Right lobe of liver (tissue), 6 donors: ENCODE measurements around the gene CEP135. TPM values are rescaled to one million over a fixed set of nuclear protein-coding genes. Genes with fewer than 3 reads are reported as not detected.
A peak's percentile ranks its signal among the peaks of the same experiment; 100 is the strongest.

Experiments used
- ATAC-seq, 4 donors: fragments of 200-7000 bp; cut with Tn5 transposase; one replicate each; pipeline ENCODE4 v1.9.1; 2020; ENCODE audit warnings: mild to moderate bottlenecking in 4 of 4, moderate library complexity in 4 of 4
- DNase-seq, 3 donors: peaks; one replicate each; pipeline ENCODE4 v3.0.0-alpha.2; 2020
- H3K27ac ChIP-seq, 3 donors: fragments of 200-600 bp; one replicate each; pipeline ENCODE4 v1.8.0; 2022
- H3K27me3 ChIP-seq, 2 donors: fragments of 200-600 bp; one replicate each; pipeline ENCODE4 v1.8.0; 2022
- H3K36me3 ChIP-seq, 4 donors: fragments of 200-600 bp; sonication (generic) in 1 of 4; one replicate each; pipeline versions ENCODE4 v1.5.1 to v1.8.0; 2017 to 2022; ENCODE audit warnings: control low read depth in 1 of 4
- H3K4me1 ChIP-seq, 4 donors: fragments of 200-600 bp; sonication (generic) in 1 of 4; one replicate each; pipeline versions ENCODE4 v1.5.1 to v1.8.0; 2017 to 2022; ENCODE audit warnings: control low read depth in 1 of 4
- H3K4me3 ChIP-seq, 3 donors: fragments of 200-600 bp; one replicate each; pipeline ENCODE4 v1.8.0; 2022
- H3K9me3 ChIP-seq, 4 donors: fragments of 200-600 bp; sonication (generic) in 1 of 4; one replicate each; pipeline versions ENCODE4 v1.5.1 to v1.8.0; 2017 to 2022; ENCODE audit warnings: control low read depth in 1 of 4
- POLR2A ChIP-seq: fragments of 450-650 bp; IDR thresholded peaks from one replicate; pipeline ENCODE4 v1.6.1; 2017; ENCODE audit warnings: antibody characterized with exemption, mild to moderate bottlenecking
- WGBS: methylation state at CpG from one replicate; pipeline ENCODE4 v1.1.6; 2018; ENCODE audit warnings: low coverage, low lambda C conversion rate; ENCODE audit not compliant: insufficient coverage; ENCODE audit errors: missing lambda C conversion rate; 5-methylcytosine and 5-hydroxymethylcytosine counted together
- intact Hi-C, 2 donors: fragments of 100-400 bp; cut with DNase I; formaldehyde crosslinking; loops; one replicate each; pipeline versions ENCODE4 v1.11.2 to v1.14.1; 2022
- total RNA-seq, 6 experiments: library from RNA; depleted of rRNA in 2 of 6; stranded (reverse); fragments of >200 nt in 2 of 6; fragmentation: NEBNext Ultra II Directional in 3 of 6; extraction: Animal tissue kit (Norgen Biotek cat#: 25700) in 3 of 6; gene quantifications; one replicate each; pipeline versions ENCODE4 v1.1.0 to v1.2.4, GENCODE V29; 2016 to 2023
- TF ChIP-seq, protein P1 (sequence below), 4 donors: fragments of 200-600 bp in 3 of 4; fragments of 450-650 bp in 1 of 4; IDR thresholded peaks; one replicate each; pipeline versions ENCODE4 v1.5.1 to v1.8.0; 2016 to 2022; ENCODE audit warnings: antibody characterized with exemption in 4 of 4, mild to moderate bottlenecking in 2 of 4
- donor health status: DM: no; HTN: yes; CAD: no.
- donor health status: DM: no; HTN: no; CAD: no.
- donor health status: DM: no; HTN: no; CAD: no.
- donor health status: DM: no; HTN: yes; CAD: no.
- donor health status: DM: no; HTN: yes; CAD: no.

Gene CEP135
- total RNA-seq, 6 experiments from 2014 or later: 0.59 to 2.4 (median 1.7) TPM

DNA sequence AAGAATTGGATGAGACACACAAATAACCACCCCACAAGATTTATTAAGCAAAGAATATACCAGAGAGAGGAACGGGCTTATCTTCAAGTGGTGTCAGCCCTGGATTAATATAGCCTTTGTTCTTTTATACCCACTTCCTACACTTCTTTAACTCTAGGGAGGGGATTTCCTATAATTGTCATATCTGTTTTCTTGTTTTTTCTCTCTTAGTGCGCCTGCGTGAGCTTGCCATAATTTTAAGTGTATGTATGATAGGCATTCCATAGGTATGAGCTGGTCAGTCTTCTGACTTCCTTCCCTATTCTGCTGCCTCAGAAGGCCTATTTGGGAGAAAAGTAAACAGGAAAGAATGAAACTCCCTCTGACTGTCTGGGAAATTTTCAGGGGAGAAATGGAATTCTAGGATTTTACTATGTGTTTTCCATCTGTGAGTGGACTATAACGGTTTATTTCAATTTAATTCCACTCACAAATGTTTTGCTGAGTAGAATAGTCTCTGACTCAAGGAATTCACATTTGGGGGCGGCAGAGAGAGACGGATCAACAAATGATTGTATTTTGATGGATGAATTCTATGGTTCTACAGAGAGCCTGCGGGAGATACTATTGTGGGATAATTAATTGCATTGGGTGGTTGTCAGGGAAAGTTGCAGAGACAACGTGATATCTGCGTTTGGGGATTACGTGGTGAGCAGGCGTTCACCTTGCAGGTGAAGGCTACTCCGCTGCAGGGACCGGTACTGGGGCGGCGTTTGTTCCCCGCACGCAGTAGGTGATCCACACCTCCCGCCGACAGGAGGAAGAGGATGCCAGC lies 626 bp upstream of the CEP135 start:
- intact Hi-C loops: loop anchor here (10.0 kb wide), 2 partner anchors 357 to 367 kb away; no protein-coding TSS in a partner anchor
- no peak for DNase-seq
- Histone ChIP-seq H3K4me1 (no peaks in the 10 kb centered on the region), H3K27ac (peak overlapping the region; percentile 70 to 82 (median 78)), H3K4me3 (peak overlapping the region; percentile 67 to 97 (median 96)), H3K27me3 (no peaks in the 10 kb centered on the region), H3K36me3 (no peaks in the 10 kb centered on the region), H3K9me3 (no peaks in the 10 kb centered on the region)
- TF ChIP-seq POLR2A: no peak
- TF ChIP-seq, protein P1, sequence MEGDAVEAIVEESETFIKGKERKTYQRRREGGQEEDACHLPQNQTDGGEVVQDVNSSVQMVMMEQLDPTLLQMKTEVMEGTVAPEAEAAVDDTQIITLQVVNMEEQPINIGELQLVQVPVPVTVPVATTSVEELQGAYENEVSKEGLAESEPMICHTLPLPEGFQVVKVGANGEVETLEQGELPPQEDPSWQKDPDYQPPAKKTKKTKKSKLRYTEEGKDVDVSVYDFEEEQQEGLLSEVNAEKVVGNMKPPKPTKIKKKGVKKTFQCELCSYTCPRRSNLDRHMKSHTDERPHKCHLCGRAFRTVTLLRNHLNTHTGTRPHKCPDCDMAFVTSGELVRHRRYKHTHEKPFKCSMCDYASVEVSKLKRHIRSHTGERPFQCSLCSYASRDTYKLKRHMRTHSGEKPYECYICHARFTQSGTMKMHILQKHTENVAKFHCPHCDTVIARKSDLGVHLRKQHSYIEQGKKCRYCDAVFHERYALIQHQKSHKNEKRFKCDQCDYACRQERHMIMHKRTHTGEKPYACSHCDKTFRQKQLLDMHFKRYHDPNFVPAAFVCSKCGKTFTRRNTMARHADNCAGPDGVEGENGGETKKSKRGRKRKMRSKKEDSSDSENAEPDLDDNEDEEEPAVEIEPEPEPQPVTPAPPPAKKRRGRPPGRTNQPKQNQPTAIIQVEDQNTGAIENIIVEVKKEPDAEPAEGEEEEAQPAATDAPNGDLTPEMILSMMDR (IDR thresholded peaks at IDR 0.05): no peak
- ATAC-seq: peak in 2 of 4 donors; percentile 4 to 17
- 9% methylated on average over 13 of the region's 19 CpGs for WGBS

DNA sequence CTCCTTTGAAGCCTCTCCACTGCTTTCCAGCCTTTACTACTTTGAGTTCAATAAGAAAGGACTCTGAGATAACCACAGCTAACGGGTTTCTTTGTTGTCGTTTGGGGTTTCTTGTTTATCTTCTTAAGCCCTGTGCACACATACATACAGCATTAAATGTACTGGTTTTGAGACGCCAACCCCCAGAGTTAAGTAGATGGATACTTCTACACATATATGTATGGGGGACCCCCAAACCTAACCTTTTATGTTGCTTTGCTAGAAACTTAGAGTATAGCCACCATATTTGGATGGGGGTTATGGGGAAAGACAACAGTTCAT lies 697 bp downstream of the CEP135 start:
- WGBS: 6% methylated on average over 3 of the region's 3 CpGs

DNA sequence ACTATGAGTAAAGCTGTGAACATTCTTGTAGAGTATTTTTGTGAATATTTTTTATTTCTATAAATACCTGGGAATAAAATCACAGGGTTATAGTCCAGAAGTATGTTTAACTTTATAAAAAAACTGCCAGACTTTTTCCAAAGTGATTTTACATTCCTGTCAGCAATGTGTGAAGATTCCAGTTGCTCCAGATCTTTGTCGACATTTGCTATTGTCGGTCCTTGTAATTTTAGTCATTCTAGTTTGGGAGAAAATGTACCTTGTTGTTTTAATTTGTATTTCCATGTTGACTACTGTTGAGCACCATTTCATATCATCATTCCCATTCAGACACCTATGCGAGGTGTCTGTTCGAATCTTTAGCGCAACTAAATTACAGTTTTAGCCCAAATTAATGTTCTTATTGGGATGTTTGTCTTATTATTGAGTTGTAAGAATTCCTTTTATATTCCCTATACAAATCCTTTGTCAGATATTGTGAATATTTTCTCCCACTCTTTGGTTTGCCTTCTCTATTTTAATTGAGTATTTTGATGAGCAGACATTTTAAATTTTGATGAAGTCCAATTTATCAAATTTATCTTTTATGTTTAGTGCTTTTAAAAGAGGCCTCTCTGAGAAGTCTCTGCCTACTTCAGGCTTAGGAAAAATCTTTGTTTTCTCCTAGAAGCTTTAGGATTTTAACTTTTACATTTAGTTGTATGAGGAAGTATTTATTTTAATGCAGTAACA lies 2.6 kb downstream of the CEP135 start:
- no peak for DNase-seq
- 100% methylated on average over 3 of the region's 5 CpGs for WGBS
- no peaks in the 10 kb centered on the region for H3K36me3 ChIP-seq
- H3K27ac ChIP-seq: no peak overlapping the region
- intact Hi-C loops: no loop called here
- no peak for TF ChIP-seq POLR2A
- TF ChIP-seq, protein P1 (IDR thresholded peaks at IDR 0.05): no peak
- H3K9me3 ChIP-seq: no peaks in the 10 kb centered on the region
- ATAC-seq: no peak
- H3K4me3 ChIP-seq: no peak overlapping the region
- no peaks in the 10 kb centered on the region for H3K27me3 ChIP-seq
- no peaks in the 10 kb centered on the region for H3K4me1 ChIP-seq

More for the DNA sequence above, 697 bp downstream of the CEP135 start:
- no peak for ATAC-seq
- Histone ChIP-seq H3K4me1 (no peaks in the 10 kb centered on the region), H3K9me3 (no peaks in the 10 kb centered on the region), H3K36me3 (no peaks in the 10 kb centered on the region), H3K4me3 (peak overlapping the region; percentile 67 to 97 (median 96)), H3K27me3 (no peaks in the 10 kb centered on the region), H3K27ac (peak overlapping the region; percentile 70 to 82 (median 78))
- DNase-seq: no peak
- no peak for TF ChIP-seq POLR2A
- TF ChIP-seq, protein P1 (IDR thresholded peaks at IDR 0.05): no peak
- intact Hi-C loops: loop anchor here (10.0 kb wide), 2 partner anchors 355 to 365 kb away; no protein-coding TSS in a partner anchor

DNA sequence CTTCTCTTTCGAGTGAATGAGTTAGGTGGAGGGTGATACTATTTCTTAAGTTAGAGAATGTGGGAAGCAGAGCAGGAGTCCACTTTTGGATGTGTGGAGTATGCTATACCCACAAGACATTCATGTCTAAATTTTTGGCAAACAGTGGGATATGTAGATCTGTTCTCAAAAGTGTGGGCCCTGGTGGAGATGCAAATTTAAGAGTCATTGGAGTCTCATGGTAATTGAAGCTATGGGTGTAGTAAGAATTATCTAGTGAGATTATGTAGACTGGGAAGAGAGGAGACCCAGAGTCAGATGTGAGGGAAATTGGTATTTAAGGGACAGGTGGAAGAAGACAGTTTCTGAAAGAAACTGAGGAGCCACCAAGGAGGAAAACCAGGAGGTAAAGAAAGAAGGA lies 7.0 kb downstream of the CEP135 start:
- ATAC-seq (no peak), DNase-seq (no peak)
- intact Hi-C loops: no loop called here
- 80% methylated on average over 1 of the region's 1 CpG for WGBS
- Histone ChIP-seq H3K36me3 (peaks cover 0 to 6% (median 0%) of the 10 kb centered on the region in 4 donors), H3K9me3 (no peaks in the 10 kb centered on the region), H3K4me1 (no peaks in the 10 kb centered on the region), H3K27ac (no peak overlapping the region), H3K4me3 (no peak overlapping the region), H3K27me3 (no peaks in the 10 kb centered on the region)
- TF ChIP-seq, protein P1 (IDR thresholded peaks at IDR 0.05): no peak
- no peak for TF ChIP-seq POLR2A
